Stimulated activated CD8-positive, alpha-beta memory T cell treated with anti-CD3 and anti-CD28 coated beads, Interleukin-4, amount 100 ng/mL, for 4 hours (primary cell): ENCODE results near the gene NFIC.
"Not testable (repeated sequence)": the region's sequence is repeated elsewhere in the genome, so short reads cannot be mapped to it uniquely, and the experiment has no call there.

Experiments used
- DNase-seq, 2 donors: peaks; one replicate each; pipeline ENCODE4 v3.0.0-alpha.2; 2020; ENCODE audit warnings: low read depth in 2 of 2, low spot score in 1 of 2

The NFIC gene

DNA sequence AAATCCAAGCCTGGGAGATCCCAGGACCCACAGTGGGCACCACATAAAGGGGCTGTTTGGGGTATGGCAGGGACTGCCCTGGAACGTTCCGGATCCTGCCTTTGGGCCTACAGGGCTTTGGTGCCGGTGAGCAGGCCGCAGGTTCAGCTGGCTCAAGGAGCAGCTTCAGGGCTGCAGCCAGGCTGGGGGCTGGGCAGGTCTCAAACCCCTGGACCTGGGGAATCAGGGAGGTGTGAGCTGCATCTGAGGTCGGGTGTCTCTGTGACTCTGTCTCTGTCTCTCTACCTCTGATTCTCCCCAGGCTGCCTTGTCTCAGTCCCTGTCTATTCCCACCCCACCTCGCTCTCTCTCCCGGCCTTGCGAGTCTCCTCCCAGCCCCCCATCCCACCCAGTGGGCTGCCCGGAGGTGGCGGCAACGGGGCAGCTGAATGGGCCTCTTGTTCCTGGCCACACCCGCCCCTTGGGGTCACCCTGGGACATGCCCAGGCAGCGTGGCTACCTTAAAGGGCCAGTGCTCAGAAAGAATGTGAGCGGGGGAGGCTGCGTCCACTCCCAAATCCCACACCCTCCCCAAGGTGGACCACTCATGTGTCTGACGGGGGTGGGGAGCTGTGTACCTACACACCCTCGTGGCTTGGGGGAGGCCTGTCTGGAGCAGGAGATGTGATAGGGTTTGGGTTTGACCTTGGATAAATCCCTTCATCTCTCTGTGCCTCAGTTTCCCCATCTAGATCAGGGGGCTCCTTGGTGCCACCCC lies 31.1 kb downstream of the NFIC start:
- no peak for DNase-seq

DNA sequence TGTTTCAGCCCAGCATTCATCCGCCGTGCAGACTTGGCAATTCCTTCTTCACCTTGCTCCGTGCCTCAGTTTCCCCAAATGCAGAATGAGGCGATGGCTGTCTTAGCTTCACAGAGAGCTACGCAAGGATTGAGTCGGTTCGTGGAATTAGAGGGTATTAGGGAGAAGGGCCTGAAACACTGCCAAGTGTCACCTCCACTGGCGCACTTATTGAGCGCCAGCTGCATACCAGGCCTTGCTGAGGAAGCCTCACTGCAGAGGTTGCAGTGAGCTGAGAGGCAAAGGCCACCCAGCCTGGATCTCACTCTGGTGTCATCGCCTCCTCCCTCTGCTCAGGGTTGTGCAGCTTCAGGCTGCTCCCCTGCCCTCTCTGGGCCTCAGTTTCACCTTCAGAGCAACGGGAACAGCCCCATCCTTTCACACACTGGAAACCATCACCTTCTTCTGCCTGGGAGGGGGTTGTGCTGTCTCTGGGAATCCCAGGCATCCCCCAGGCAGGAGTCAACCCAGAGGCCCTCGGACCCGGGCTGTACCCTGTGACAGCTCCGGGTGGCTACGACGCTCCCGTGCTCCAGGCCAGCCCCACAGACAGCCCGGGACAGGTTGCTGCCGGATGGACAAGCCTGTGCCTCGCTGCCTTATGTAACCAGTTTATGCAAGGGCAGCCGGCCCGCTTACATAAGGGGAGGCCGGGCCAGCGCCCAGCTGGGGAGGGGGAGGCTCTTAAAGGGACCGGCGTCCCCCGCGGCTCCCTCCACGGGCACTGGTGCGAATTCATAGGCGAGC lies 31.9 kb downstream of the NFIC start:
- DNase-seq, result no peak

DNA sequence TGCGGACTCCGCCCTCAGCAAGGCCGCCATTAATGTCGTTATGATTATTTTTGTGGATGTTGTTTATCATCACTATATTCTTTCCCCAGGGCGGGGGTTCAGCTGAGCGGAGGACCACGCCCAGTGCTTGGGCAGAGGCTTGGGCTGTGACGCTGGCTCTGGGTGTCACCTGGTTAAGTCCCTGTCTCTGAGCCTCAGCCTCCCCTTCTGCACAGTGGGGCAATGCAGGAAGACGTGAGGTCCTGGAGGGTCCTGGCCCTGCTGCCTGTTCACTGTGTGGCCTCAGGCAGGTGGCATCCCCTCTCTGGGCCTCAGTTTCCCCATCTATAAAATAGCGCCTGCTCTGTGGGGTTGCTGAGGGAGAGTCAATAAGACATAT lies 32.5 kb downstream of the NFIC start:
- no peak for DNase-seq

DNA sequence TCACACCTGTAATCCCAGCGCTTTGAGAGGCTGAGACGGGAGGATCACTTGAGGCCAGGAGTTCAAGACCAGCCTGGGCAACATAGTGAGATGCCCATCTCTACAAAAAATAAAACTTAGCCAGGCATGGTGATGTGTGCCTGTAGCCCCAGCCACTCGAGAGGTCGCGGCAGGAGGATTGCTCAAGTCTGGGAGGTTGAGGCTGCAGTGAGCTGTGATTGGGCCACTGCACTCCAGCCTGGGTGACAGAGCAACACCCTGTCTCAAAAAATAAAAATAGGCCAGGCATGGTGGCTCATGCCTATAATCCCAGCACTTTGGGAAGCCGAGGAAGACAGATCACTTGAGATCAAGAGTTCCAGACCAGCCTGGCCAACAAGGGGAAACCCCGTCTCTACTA lies 32.9 kb downstream of the NFIC start:
- not testable (repeated sequence) for DNase-seq

DNA sequence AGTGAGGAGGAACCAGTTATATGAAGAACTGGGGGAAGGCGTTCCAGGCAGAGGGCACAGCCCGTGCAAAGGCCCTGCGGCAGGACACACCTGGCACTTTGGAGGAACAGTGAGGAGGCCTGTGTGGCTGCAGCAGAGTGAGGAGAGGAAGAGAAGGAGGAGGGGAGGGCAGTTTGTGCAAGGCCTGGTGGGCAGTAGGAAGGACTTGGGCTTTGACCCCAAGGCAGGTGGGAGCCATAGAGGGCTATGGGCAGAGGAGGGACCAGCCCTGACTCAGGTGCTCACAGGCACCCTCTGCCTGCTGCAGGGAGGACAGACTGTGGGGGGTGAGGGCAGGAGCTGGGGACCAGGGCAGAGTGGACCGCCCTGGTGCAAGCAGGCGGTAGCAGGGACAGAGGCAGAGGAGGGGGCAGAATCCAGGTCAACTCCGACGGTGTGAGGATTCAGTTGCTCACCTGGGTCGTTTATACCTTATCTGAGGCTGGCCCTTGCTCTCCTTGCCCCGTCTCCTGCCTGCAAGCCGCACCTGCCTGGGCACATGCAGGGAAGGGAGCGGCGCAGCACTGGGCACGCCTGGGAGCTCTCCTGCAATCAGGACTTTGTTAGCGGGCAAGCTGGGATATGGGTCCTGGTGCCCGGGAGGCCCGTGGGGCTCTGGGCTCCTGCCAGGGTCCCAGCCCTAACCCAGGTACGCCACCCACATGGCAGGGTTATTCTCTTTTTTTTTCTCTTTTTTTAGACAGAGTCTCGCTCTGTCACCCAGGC lies 34.8 kb downstream of the NFIC start:
- DNase-seq, result no peak

DNA sequence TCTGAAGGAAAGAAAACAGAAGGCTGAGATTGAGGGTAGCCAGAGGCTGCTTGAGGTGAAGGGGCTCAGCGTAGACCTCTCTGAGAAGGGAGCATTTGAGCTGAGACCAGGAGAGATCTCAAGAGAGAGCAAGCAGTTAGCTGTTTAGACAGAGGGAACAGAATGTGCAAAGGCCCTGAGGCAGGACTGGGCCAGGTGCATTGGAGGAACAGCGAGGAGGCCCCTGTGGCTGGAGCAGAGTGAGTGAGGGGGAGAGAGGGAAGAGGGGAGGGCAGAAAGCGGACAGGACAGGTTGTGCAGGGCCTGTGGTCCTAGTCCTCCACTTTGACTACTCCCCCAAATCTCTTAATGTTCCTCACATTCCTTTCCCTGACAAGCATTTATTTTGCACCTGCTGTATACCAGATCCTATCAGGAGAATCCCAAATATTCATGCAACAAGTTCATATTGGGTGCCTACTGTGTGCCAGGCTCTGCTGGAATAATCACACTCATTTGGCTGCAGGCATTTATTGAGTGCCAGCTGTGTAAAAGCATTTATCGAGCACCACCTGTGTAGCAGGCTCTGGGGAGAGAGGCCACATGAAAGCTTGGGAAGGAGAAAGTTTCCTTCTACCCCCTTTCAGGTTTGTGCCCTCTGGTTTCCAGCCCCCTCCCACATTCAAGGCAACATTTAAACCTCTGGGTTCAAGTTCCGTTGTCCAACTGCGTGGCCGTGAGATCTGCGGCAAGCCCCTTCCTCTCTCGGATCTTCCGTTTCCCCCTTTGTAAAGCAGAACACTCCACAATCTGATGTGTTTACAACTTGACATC lies 36.5 kb downstream of the NFIC start:
- no peak for DNase-seq

DNA sequence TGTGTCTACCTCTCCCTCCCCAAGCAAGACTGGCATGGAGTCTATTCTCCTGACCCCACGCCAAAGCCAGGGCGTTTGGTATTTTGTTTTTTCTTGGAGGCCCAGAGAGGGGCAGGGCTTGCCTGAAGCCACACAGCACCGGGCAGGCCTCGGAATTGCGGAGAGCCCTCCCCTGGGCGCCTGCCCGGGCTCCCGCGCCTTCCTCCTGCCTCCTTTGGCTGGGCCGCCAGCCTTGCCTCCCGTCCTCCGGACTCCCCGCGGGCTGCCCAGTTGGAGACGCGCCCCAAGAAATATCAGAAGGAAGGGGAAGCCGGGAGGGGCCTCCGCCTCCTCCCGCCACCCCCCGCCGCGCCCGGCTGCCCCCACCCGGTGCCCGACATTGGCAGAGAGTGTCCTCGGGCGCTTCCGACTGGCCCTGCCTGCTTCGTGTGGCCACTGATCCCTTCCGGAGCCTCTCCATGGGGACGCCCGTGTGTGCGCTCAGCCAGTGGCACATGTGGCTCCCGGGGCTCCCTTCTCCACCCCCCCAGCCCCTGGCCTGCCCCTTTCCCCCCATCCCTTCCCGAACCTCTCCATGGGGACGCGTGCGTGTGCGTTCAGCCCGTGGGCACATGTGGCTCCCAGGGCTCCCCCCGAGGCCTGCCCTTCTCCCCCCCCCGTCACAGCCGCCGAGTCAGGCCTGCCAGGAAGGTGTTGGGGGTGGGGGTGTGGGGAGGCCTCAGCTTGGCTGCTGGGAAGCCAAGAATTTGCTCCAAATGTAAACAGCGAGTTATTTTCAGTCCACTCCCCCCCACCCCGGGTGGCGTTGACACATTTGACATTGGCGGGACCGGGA lies 37.3 kb downstream of the NFIC start:
- DNase-seq, result no peak

DNA sequence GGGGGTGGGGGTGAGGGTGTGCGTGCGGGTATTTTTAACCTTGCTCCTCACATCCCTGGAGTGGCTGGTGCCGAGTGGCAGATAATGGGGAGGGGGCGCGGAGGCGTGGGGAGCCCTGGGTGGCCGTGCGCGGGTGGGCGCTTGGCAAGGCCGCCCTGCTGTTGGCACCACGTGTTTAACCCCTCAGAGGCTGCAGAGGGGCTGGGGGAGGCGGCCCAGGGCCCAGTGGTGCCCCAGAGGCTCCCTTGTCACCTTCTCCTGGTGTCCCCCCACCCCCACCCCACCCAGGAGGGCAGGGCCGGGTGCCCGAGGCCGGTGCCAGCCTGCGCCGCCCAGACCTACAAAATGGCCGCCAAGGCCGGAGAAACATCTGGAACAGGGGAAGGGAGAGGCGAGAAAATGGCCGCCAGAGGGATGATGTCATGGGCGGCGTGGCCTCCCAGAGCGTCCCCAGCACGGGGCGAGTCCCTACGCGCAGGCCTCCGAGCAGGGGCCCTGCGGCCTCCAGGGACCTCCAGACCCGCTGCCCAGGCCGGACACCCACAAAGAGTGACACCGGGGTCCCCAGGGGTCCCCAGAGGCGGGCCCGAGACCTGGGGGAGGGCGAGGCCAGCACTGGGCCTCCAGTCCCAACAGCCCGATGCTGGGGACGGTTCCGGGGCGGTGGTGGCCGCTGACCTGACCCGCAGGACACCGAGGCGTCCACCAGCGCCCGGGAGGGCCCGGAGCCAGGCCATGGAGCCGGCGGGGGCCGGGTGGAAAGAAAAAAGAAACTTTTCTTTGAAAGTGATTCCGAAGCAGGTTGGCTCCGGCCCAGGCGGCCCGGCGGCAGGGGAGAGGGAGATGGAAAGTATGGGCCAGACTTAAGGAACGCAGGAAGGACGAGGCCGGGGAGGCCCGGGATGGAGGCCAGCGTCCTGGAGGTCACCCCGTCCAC lies 38.2 kb downstream of the NFIC start:
- DNase-seq, result no peak

DNA sequence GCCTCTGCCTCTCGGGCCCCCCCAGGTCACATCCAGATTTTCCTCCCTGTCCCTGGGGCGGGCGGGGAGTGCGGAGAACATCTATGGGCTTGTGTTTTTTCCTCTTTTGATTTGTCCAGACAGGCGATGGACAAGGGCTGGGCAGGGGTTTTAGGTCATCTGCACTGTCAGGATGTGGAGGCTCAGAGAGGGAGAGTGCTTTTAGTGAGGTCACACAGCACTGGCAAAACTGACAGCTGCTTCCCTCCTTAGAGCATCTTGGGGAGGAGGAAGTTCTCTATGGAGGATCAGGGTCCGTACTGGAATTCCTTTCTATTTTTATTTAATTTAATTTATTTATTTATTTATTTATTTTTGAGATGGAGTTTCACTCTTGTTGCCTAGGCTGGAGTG lies 38.9 kb downstream of the NFIC start:
- no peak for DNase-seq

DNA sequence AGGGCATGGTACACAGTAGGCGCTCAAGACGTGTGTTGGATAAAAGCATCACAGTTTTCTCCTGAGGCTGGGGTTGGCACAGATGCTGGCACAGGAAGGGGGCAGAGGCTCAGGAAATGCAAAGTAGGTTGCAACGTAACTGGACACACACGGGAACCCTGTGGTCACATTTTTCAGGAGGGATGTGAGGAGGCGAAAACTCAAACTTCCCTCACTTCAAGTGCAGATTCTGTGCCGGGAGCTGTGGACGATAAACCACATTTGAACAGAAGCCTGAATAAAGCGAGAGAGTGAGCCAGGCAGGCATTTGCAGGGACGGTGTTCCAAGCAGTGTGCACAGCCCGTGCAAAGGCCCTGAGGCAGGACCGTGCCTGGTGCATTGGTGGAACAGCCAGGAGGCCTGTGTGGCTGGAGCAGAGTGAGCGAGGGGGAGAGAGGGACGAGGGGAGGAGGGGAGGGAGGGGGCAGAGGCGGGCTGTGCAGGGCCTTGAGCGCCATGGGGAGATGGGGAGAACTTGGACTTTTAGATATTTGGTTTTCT lies 40.3 kb downstream of the NFIC start:
- DNase-seq, result no peak

DNA sequence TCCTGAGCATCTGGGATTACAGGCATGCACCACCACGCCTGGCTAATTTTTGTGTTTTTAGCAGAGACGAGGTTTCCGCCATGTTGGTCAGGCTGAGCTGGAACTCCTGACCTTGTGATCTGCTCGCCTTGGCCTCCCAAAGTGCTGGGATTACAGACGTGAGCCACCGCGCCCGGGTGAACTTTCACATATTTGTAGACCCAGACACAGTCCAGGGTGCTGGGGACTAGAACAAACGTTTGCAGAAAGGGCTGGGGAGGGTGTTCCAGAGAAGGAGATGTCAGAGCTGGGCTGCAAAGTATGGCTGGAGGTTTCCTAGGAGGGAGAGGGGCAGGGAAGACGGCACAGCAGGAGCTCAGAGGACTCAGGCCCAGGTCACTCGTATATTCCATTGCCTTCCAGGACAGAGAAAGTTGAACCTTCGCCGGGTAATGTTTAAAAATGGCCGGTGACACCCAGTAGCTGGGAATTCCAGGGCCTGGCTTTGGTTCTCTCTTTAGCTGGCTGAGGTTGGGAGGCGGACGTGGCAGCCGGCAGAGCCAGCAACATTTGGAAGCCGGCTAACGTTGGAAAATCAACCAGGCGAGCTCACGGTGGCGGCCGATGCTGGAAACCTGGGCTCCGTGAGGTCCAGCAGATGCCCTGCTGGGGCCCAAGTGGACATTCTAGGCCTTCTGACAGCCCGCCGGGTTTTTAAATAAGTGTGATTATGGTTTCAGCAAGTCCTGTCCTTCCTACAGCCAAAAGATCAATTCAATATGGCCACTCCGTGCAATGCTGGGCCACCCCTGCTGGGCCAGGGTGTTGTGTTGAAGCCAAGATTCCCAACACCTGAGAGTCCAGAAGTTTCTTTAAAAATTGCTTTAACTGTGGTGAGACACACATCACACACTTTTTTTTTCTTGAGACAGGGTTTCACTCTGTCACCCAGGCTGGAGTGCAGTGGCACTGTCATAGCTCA lies 41.5 kb downstream of the NFIC start:
- no peak for DNase-seq

DNA sequence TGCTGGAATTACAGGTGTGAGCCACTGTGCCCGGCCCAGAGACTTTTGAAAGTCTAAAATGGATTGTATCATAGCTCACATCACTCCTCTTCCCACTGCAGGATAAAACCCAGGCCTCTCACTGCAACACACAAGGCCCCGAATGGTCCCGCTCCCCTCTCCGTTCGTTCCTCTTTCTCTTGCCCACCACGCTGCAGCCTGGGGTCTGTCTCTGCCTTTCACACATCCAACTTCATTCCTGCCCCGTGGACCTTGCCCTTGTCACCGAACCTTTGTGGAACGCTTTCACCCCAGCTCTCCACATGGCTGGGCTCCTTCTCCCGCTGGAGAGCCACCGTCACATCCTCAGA lies 42.6 kb downstream of the NFIC start:
- no peak for DNase-seq

DNA sequence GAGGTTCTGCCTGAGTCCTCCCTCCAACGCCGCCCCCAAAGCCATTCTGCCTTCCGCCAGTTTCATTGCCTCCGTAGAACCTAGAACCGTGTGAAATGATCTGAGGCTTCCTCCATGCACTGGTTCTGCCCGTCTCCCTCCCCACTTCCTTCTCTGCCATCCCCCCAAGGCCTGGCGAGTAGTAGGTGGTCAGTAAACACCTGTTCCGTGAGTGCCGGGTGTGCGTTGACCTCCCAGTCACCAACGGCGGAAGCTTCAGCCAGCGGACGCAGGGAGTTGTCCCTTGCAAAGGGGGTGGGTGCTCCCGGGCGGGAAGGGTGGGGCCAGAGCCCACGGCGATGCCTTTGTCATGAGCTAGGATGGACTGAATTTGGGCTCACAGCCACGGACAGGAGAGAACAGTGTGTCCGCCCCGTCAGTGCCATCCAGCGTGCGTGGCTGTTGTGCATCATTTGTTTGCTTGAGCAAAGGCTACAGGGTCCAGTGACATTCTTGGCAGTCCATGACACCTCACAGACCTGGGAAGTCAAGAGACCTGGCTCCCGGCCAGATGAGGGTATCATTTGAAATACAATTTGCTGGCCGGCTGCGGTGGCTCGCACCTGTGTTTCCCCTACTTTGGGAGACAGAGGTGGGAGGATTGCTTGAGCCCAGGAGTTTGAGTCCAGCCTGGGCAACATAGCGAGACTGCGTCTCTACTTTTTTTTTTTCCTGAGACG lies 43.1 kb downstream of the NFIC start:
- DNase-seq, result no peak

DNA sequence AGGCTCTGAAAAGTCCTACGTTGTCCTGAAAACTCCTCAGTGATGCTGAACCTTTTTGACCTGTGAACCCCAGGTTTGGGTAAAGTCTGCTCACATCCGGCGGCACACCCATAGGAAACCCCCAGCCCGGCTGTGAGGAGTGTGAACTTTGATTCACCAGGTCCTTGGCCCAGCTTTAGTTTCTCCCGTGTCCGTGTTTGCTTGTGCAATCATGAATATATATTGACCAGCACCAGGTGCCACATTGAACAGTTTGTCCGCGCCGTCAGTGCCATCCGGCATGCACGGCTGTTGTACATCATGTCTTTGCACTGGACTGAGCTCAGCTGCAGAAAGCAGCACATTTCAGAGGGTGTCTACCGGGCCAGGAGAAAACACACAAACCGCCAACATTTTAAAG lies 45.3 kb downstream of the NFIC start:
- no peak for DNase-seq

DNA sequence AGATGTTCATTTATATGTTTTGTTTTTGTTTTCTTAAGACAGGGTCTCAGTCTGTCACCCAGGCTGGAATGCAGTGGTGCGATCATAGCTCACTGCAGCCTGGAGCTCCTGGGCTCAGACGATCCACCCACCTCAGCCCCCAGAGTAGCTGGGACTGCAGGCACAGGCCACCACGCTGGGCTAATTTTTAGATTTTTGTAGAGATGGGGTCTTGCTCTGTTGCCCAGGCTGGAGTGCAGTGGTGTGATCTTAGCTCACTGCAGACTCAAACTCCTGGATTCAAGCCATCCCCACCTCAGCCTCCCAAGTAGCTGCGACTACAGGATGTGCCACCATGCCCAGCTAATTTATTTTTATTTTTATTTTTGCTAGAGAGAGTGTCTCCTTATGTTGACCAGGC lies 45.7 kb downstream of the NFIC start:
- no peak for DNase-seq

DNA sequence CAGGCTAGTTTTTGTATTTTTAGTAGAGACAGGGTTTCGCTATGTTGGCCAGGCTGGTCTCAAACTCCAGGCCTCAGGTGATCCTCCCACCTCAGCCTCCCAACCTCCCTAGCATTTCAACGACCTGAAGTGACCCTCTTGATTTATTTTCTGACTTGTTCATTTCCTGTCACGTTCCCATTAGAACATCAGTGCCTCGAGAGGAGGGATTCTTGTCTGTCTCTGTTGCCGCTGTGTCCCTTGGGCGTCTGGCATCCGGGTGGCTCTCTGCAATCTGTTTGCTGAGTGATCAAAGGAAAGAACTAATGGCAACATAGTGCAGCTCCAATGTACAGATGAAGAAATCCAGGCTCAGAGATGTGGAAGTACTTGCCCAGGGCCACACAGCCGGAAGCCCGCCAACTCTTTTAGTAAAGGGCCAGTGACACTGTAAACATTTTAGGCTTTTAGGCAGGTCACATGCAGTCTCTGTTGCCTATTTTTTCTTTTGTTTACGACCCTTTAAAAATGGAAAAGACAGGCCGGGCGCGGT lies 47.5 kb downstream of the NFIC start:
- no peak for DNase-seq

DNA sequence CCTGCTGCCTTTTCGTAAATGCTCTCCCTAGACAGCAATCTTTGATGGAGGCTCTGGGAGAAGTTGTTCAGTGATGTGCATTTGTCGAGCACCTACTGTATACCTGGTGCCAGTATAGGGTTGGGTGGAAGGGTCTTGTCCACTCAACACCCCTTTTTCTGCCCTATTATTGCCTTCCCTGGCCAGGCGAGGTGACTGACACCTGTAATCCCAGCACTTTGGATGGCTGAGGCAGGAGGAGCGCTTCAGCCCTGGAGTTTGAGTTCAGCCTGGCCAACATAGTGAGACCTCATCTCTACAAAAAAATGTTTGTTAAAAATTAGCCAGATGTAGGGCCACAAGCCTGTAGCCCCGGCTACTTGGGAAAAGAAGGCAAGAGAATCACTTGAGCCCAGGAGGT lies 49.3 kb downstream of the NFIC start:
- DNase-seq, result no peak
